Measurements from ENCODE around the gene SPATS2L.

SPATS2L gene

GRCh38 chr2:200297989-200298388 lies 8.5 kb upstream of the SPATS2L start:
- no peak for DNase-seq (ENCODE audit: low read depth)

GRCh38 chr2:200298816-200299215 lies 7.7 kb upstream of the SPATS2L start:
- DNase-seq (ENCODE audit: low read depth): no peak

GRCh38 chr2:200300065-200300464 lies 6.4 kb upstream of the SPATS2L start:
- DNase-seq (ENCODE audit: low read depth): no peak

- DNase-seq (ENCODE audit: low read depth): no peak
Observed at GRCh38 chr2:200300638-200301314, 5.7 kb upstream of the SPATS2L start.

GRCh38 chr2:200301953-200302858 lies 4.3 kb upstream of the SPATS2L start:
- no peak for DNase-seq (ENCODE audit: low read depth)

GRCh38 chr2:200302940-200303727 lies 3.4 kb upstream of the SPATS2L start:
- DNase-seq (ENCODE audit: low read depth): no peak

GRCh38 chr2:200305797-200306195 lies 697 bp upstream of the SPATS2L start:
- no peak for DNase-seq (ENCODE audit: low read depth)

- no peak for DNase-seq (ENCODE audit: low read depth)
Observed at GRCh38 chr2:200306931-200307723, 634 bp downstream of the SPATS2L start.

GRCh38 chr2:200307724-200308545 lies 1.4 kb downstream of the SPATS2L start:
- no peak for DNase-seq (ENCODE audit: low read depth)

- no peak for DNase-seq (ENCODE audit: low read depth)
Observed at GRCh38 chr2:200308546-200309295, 2.2 kb downstream of the SPATS2L start.

- DNase-seq (ENCODE audit: low read depth): no peak
Observed at GRCh38 chr2:200309296-200310049, 3.0 kb downstream of the SPATS2L start.

GRCh38 chr2:200310545-200310971 lies 4.1 kb downstream of the SPATS2L start:
- DNase-seq (ENCODE audit: low read depth): no peak

GRCh38 chr2:200311139-200311538 lies 4.6 kb downstream of the SPATS2L start:
- no peak for DNase-seq (ENCODE audit: low read depth)

GRCh38 chr2:200314976-200315567 lies 8.6 kb downstream of the SPATS2L start:
- DNase-seq (ENCODE audit: low read depth): no peak

GRCh38 chr2:200317975-200318374 lies 11.5 kb downstream of the SPATS2L start:
- no peak for DNase-seq (ENCODE audit: low read depth)

GRCh38 chr2:200318940-200319435 lies 12.5 kb downstream of the SPATS2L start:
- DNase-seq (ENCODE audit: low read depth): no peak

- DNase-seq (ENCODE audit: low read depth): no peak
Observed at GRCh38 chr2:200319548-200320337, 13.2 kb downstream of the SPATS2L start.

GRCh38 chr2:200320344-200320743 lies 13.9 kb downstream of the SPATS2L start:
- no peak for DNase-seq (ENCODE audit: low read depth)

Measured in stimulated activated CD8-positive, alpha-beta memory T cell treated with anti-CD3 and anti-CD28 coated beads, Interleukin-12 subunit alpha, Interleukin-12 subunit beta, amount 100 ng/mL, for 1 hour (primary cell).